HG03520 (cell line): ENCODE data around the gene CEP135.
"Not testable (repeated sequence)": the region's sequence is repeated elsewhere in the genome, so short reads cannot be mapped to it uniquely, and the experiment has no call there.

ENCODE experiments used
- ATAC-seq: cut with Tn5 transposase; IDR thresholded peaks from one replicate; pipeline ENCODE4 v1.9.1; 2021; ENCODE audit warnings: mild to moderate bottlenecking, moderate library complexity; ENCODE audit not compliant: unreplicated experiment

CEP135 gene

GRCh38 chr4:55941881-55942396 lies 6.8 kb upstream of the CEP135 start:
- ATAC-seq = no peak

- ATAC-seq = peak; percentile 24
Measured at GRCh38 chr4:55947254-55947882, 1.4 kb upstream of the CEP135 start.

- no peak for ATAC-seq
Measured at GRCh38 chr4:55947912-55948725, 626 bp upstream of the CEP135 start.

- no peak for ATAC-seq
Measured at GRCh38 chr4:55949482-55949802, 697 bp downstream of the CEP135 start.

- no peak for ATAC-seq
Measured at GRCh38 chr4:55951191-55951922, 2.6 kb downstream of the CEP135 start.

GRCh38 chr4:55955710-55956109 lies 7.0 kb downstream of the CEP135 start:
- ATAC-seq = no peak

GRCh38 chr4:55959655-55960054 lies 10.9 kb downstream of the CEP135 start:
- ATAC-seq = no peak

- no peak for ATAC-seq
Measured at GRCh38 chr4:55964046-55964445, 15.3 kb downstream of the CEP135 start.

GRCh38 chr4:55965585-55965984 lies 16.8 kb downstream of the CEP135 start:
- ATAC-seq = no peak

GRCh38 chr4:55966324-55966723 lies 17.6 kb downstream of the CEP135 start:
- not testable (repeated sequence) for ATAC-seq

GRCh38 chr4:55967376-55967775 lies 18.6 kb downstream of the CEP135 start:
- ATAC-seq = no peak

- no peak for ATAC-seq
Measured at GRCh38 chr4:55973650-55974049, 24.9 kb downstream of the CEP135 start.

- no peak for ATAC-seq
Measured at GRCh38 chr4:55977811-55978210, 29.1 kb downstream of the CEP135 start.

GRCh38 chr4:55979562-55979961 lies 30.8 kb downstream of the CEP135 start:
- peak; percentile 58 for ATAC-seq

- no peak for ATAC-seq
Measured at GRCh38 chr4:55980725-55981124, 32.0 kb downstream of the CEP135 start.

- ATAC-seq = no peak
Measured at GRCh38 chr4:55982976-55983375, 34.2 kb downstream of the CEP135 start.

- ATAC-seq = no peak
Measured at GRCh38 chr4:55989766-55990165, 41.0 kb downstream of the CEP135 start.

- peak; percentile 75 for ATAC-seq
Measured at GRCh38 chr4:55993994-55994663, 45.4 kb downstream of the CEP135 start.

GRCh38 chr4:55996646-55997045 lies 47.9 kb downstream of the CEP135 start:
- no peak for ATAC-seq

- no peak for ATAC-seq
Measured at GRCh38 chr4:56003606-56004005, 54.9 kb downstream of the CEP135 start.

- no peak for ATAC-seq
Measured at GRCh38 chr4:56004235-56004634, 55.5 kb downstream of the CEP135 start.
